IMR-90 (cell line): ENCODE results near the gene TBXAS1. TPM values are rescaled to one million over a fixed set of nuclear protein-coding genes. Genes with fewer than 3 reads are reported as not detected.

Source experiments
- ATAC-seq: fragments of 200-7000 bp; cut with Tn5 transposase; 2 replicates; pipeline ENCODE4 v1.9.1; 2020; ENCODE audit warnings: low read depth, mild to moderate bottlenecking, moderate library complexity
- BruUV-seq: library from RNA; stranded (reverse); fragments of 400-500 nt; replicated peaks from 2 replicates; lab custom pipeline; 2021; lab: Mats Ljungman, UMichigan
- CTCF ChIA-PET: fragments of 300-600 bp; formaldehyde crosslinking; extraction: SDS; loops from one replicate; lab custom pipeline; 2021; ENCODE audit warnings: antibody characterized with exemption; lab: Yijun Ruan, JAX
- POLR2A ChIA-PET: fragments of 300-600 bp; sonication (Branson Sonifier 250); formaldehyde crosslinking; loops from one replicate; lab custom pipeline; 2022; ENCODE audit warnings: antibody characterized with exemption; ENCODE audit not compliant: unreplicated experiment; lab: Charles Lee
- DNase-seq: peaks from one replicate; pipeline ENCODE4 v3.0.0; 2013
- H2AFZ ChIP-seq: replicated peaks from 2 replicates; pipeline ENCODE3; 2013; ENCODE audit warnings: low read length, mild to moderate bottlenecking; ENCODE audit not compliant: poor library complexity
- H2AK5ac ChIP-seq: 2 replicates; pipeline ENCODE4 v1.6.1; 2013; ENCODE audit warnings: low read depth, low read length, inconsistent platforms
- H2AK9ac ChIP-seq: replicated peaks from 2 replicates; pipeline ENCODE3; 2013; ENCODE audit warnings: mild to moderate bottlenecking, low read depth, low read length, moderate library complexity; ENCODE audit not compliant: poor library complexity
- H2BK120ac ChIP-seq: 2 replicates; pipeline ENCODE4 v1.6.1; 2013; ENCODE audit warnings: low read depth, low read length, inconsistent platforms
- H2BK15ac ChIP-seq: 3 replicates; pipeline ENCODE4 v1.6.1; 2013; ENCODE audit warnings: low read depth, low read length, inconsistent platforms
- H2BK20ac ChIP-seq: 2 replicates; pipeline ENCODE4 v1.6.1; 2013; ENCODE audit warnings: low read depth, mild to moderate bottlenecking, inconsistent platforms, low read length, moderate library complexity
- H2BK5ac ChIP-seq: 2 replicates; pipeline ENCODE4 v1.6.1; 2013; ENCODE audit warnings: mild to moderate bottlenecking, low read depth, low read length, inconsistent platforms; ENCODE audit not compliant: poor library complexity, severe bottlenecking
- H3K14ac ChIP-seq: replicated peaks from 2 replicates; pipeline ENCODE4 v1.6.1; 2013; ENCODE audit warnings: low read depth, low read length, inconsistent platforms
- H3K18ac ChIP-seq: 2 replicates; pipeline ENCODE4 v1.6.1; 2013; ENCODE audit warnings: low read depth, low read length, control low read depth
- H3K23ac ChIP-seq: 2 replicates; pipeline ENCODE4 v1.6.1; 2013; ENCODE audit warnings: low read depth, low read length, inconsistent platforms
- H3K27ac ChIP-seq: 2 replicates; pipeline ENCODE4 v1.5.1; 2013; ENCODE audit warnings: mild to moderate bottlenecking, control low read depth, low read length; ENCODE audit not compliant: insufficient read depth
- H3K27me3 ChIP-seq: 2 replicates; pipeline ENCODE4 v1.6.1; 2013; ENCODE audit warnings: low read length; ENCODE audit not compliant: control insufficient read depth, insufficient read depth
- H3K36me3 ChIP-seq: 2 replicates; pipeline ENCODE4 v1.6.1; 2013; ENCODE audit warnings: low read length, mixed read lengths; ENCODE audit not compliant: control insufficient read depth, insufficient read depth
- H3K4ac ChIP-seq: 2 replicates; pipeline ENCODE4 v1.6.1; 2013; ENCODE audit warnings: low read depth, low read length, inconsistent platforms
- H3K4me1 ChIP-seq: 2 replicates; pipeline ENCODE4 v1.6.1; 2013; ENCODE audit warnings: low read length, mixed read lengths; ENCODE audit not compliant: control insufficient read depth, insufficient read depth
- H3K4me2 ChIP-seq: 2 replicates; pipeline ENCODE4 v1.6.1; 2013; ENCODE audit warnings: low read depth, mild to moderate bottlenecking, control low read depth, low read length, moderate library complexity
- H3K4me3 ChIP-seq: 2 replicates; pipeline ENCODE4 v1.5.1; 2013; ENCODE audit warnings: low read depth, mild to moderate bottlenecking, control low read depth, low read length, moderate library complexity; ENCODE audit not compliant: insufficient read depth
- H3K56ac ChIP-seq: 2 replicates; pipeline ENCODE4 v1.6.1; 2013; ENCODE audit warnings: low read length, inconsistent platforms; ENCODE audit not compliant: insufficient read depth; ENCODE audit errors: extremely low read depth
- H3K79me1 ChIP-seq, 2 experiments: 2 replicates each; pipeline ENCODE4 v1.6.1; 2013; ENCODE audit warnings: low read length in 2 of 2, inconsistent platforms in 1 of 2, low read depth in 1 of 2
- H3K9ac ChIP-seq: 2 replicates; pipeline ENCODE4 v1.6.1; 2013; ENCODE audit warnings: low read depth, low read length, control low read depth
- H3K9me1 ChIP-seq: 2 replicates; pipeline ENCODE4 v1.6.1; 2013; ENCODE audit warnings: low read length, inconsistent platforms; ENCODE audit not compliant: insufficient read depth
- H3K9me3 ChIP-seq: 2 replicates; pipeline ENCODE4 v1.6.1; 2013; ENCODE audit warnings: low read length; ENCODE audit not compliant: control insufficient read depth, insufficient read depth
- H4K20me1 ChIP-seq: 2 replicates; pipeline ENCODE4 v1.6.1; 2013; ENCODE audit warnings: low read length, inconsistent platforms; ENCODE audit not compliant: insufficient read depth
- H4K5ac ChIP-seq: 2 replicates; pipeline ENCODE4 v1.6.1; 2013; ENCODE audit warnings: mild to moderate bottlenecking, low read depth, low read length, control low read depth
- H4K8ac ChIP-seq, 2 experiments: 2 replicates each; pipeline ENCODE4 v1.6.1; 2013; ENCODE audit warnings: low read depth in 2 of 2, low read length in 2 of 2, control low read depth in 1 of 2, inconsistent platforms in 1 of 2
- H4K91ac ChIP-seq: 2 replicates; pipeline ENCODE4 v1.6.1; 2013; ENCODE audit warnings: low read depth, low read length, inconsistent platforms; ENCODE audit not compliant: insufficient read depth
- CHD1 ChIP-seq: IDR thresholded peaks from 2 replicates; pipeline ENCODE4 v1.6.1; 2012; ENCODE audit warnings: low read depth, low read length, improper control_type of control experiment
- FOS ChIP-seq: fragments of 150-350 bp; IDR thresholded peaks from 2 replicates; pipeline ENCODE4 v1.6.1; 2016; ENCODE audit warnings: low read depth, low read length
- MAFK ChIP-seq: IDR thresholded peaks from 2 replicates; pipeline ENCODE4 v1.6.1; 2012; ENCODE audit warnings: low read depth, low read length, improper control_type of control experiment
- MXI1 ChIP-seq: IDR thresholded peaks from 2 replicates; pipeline ENCODE4 v1.6.1; 2012; ENCODE audit warnings: low read depth, mild to moderate bottlenecking, low read length, moderate library complexity, borderline replicate concordance
- RAD21 ChIP-seq: IDR thresholded peaks from 2 replicates; pipeline ENCODE4 v1.6.1; 2012; ENCODE audit warnings: low read length, improper control_type of control experiment
- RCOR1 ChIP-seq: IDR thresholded peaks from 2 replicates; pipeline ENCODE4 v1.6.1; 2012; ENCODE audit warnings: mild to moderate bottlenecking, low read length, improper control_type of control experiment; ENCODE audit not compliant: insufficient replicate concordance
- USF2 ChIP-seq: fragments of 150-350 bp; IDR thresholded peaks from 2 replicates; pipeline ENCODE4 v1.6.1; 2017; ENCODE audit warnings: mild to moderate bottlenecking, antibody characterized with exemption, low read length, low read depth
- WGBS, 2 experiments: methylation state at CpG; one replicate each; pipeline versions ENCODE4 v1.1.5 to v1.1.7; 2013; ENCODE audit warnings: missing lambda C conversion rate in 2 of 2; ENCODE audit not compliant: insufficient read length in 1 of 2; ENCODE audit errors: extremely low coverage in 2 of 2; 5-methylcytosine and 5-hydroxymethylcytosine counted together
- dilution Hi-C: fragments of 300-500 bp; cut with HindIII; formaldehyde crosslinking; loops from one replicate; pipeline ENCODE4 v1.14.3; 2018; ENCODE audit warnings: low sequenced_read_pairs; ENCODE audit not compliant: unreplicated experiment
- in situ Hi-C: fragments of 300-500 bp; cut with MboI; formaldehyde crosslinking; loops from 3 replicates; pipeline ENCODE4 v1.14.3; 2019; ENCODE audit warnings: low sequenced_read_pairs, inconsistent platforms, mixed read lengths
- intact Hi-C: fragments of 100-400 bp; cut with micrococcal nuclease; formaldehyde crosslinking; loops from 2 replicates; pipeline ENCODE4 v1.10.0; 2022
- polyA plus RNA-seq, 3 experiments: library from polyadenylated mRNA; depleted of rRNA; stranded (reverse); fragments of >200 nt; gene quantifications; 2 replicates each; pipeline ENCODE4 v1.2.3, GENCODE V29; 2012; ENCODE audit warnings: low replicate concordance in 1 of 3
- total RNA-seq: library from RNA; depleted of rRNA; stranded (reverse); fragments of >200 nt; gene quantifications from 2 replicates; pipeline ENCODE4 v1.2.3, GENCODE V29; 2012

The TBXAS1 gene
- total and polyA plus RNA-seq, 2 of the 4 experiments (the other 2 are of a cell fraction) = 5.9 to 10.8 TPM

GRCh38 chr7:139852482-139852845 lies 23.4 kb downstream of the TBXAS1 start:
- Histone ChIP-seq H4K20me1 (no peaks in the 10 kb centered on the region), H3K27ac (no peak overlapping the region), H3K14ac (0 out of 2 replicates have a peak overlapping the region, but pooled peaks have one; percentile 34), H3K4ac (peak overlapping the region; percentile 68; the same call in 1 of the 2 replicates), H2AFZ (no peak overlapping the region), H4K91ac (no peak overlapping the region), H3K18ac (peak overlapping the region; percentile 70), H2AK5ac (peak overlapping the region; percentile 74; the same call in 1 of the 2 replicates), H4K8ac (peak overlapping the region in 1 of 2 experiments; percentile 77; a peak in 1 of 4 replicates), H2BK20ac (peak overlapping the region; percentile 57; the same call in 1 of the 2 replicates), H3K36me3 (no peaks in the 10 kb centered on the region), H3K23ac (0 out of 2 replicates have a peak overlapping the region, but pooled peaks have one; percentile 21), H2AK9ac (no peak overlapping the region), H3K9me3 (peaks cover 6% of the 10 kb centered on the region; the same call in 1 of the 2 replicates), H3K9me1 (0 out of 2 replicates have a peak, but pooled peaks cover 6% of the 10 kb centered on the region), H2BK120ac (peak overlapping the region; percentile 71; the same call in 1 of the 2 replicates), H3K4me3 (no peak overlapping the region), H2BK15ac (peak overlapping the region; percentile 57; the same call in 2 of the 3 replicates), H3K4me1 (peaks cover 13% of the 10 kb centered on the region), H3K79me1 (no peaks in the 10 kb centered on the region; a peak in 1 of 4 replicates), H3K56ac (no peak overlapping the region), H2BK5ac (no peak overlapping the region), H3K9ac (no peak overlapping the region), H3K27me3 (no peaks in the 10 kb centered on the region), H3K4me2 (no peak overlapping the region), H4K5ac (peak overlapping the region; percentile 57; the same call in 1 of the 2 replicates)
- WGBS, 2 experiments = no CpG with 5 or more reads among the region's 1 CpG
- CTCF ChIA-PET = no interaction called here
- no peak for TF ChIP-seq RAD21
- no peak for TF ChIP-seq RCOR1
- TF ChIP-seq FOS = no peak
- TF ChIP-seq MAFK = no peak
- TF ChIP-seq MXI1 = no peak
- TF ChIP-seq CHD1 = no peak
- TF ChIP-seq USF2 = no peak
- POLR2A ChIA-PET = no interaction called here
- BruUV-seq = no TSS peak
- in situ Hi-C loops = no loop called here
- ATAC-seq (no peak), DNase-seq (no peak)
- dilution Hi-C loops = no loop called here
- intact Hi-C loops = no loop called here
